NCI-H2171 (cell line): ENCODE measurements around the gene DLK1.

Source experiments
- DNase-seq: peaks from one replicate; lab custom pipeline; 2025; lab: John Stamatoyannopoulos, UW

DLK1 gene

DNA sequence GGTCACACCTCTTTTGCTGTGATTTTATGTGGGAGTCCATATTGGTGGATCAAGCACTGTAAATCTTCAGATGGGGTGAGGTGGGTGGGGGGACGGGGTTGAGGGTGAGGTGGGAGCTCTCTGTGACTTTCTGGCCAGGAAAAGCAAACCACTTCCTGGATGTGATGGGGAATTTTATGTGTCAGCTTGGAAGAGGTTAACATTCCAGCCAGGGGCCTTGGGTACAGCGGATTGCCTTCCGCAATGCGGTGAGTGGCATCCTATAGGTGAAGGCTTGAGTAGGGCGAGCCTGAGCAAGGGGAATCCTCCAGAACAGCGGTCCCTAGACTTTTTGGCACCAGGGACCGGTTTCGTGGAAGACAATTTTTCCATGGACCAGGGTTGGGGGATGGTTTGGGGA is 36.2 kb downstream of the DLK1 start:
- DNase-seq: no peak

- DNase-seq: no peak
Measured at GRCh38 chr14:100764471-100765115, 37.9 kb downstream of the DLK1 start.

DNA sequence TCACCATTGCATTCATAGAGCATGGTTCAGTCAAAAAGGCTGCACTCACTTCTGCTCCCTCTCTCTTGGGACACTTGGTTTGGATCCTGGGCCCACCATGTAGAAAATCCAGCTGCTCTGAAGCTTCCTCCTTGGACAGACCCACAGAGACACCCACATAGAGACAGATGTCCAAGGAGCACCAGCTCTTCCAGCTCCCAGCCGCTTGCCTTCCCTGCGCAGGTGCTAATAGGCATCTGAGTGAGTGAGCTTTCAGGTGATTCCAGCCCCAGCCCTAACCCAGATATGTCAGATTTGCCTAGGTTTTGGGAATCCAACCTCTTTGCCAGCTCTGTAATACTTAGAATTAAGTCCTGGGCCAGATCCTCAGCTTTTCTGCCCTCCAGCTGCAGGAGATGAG is 38.6 kb downstream of the DLK1 start:
- no peak for DNase-seq

- no peak for DNase-seq
Measured at GRCh38 chr14:100765991-100766390, 39.3 kb downstream of the DLK1 start.

DNA sequence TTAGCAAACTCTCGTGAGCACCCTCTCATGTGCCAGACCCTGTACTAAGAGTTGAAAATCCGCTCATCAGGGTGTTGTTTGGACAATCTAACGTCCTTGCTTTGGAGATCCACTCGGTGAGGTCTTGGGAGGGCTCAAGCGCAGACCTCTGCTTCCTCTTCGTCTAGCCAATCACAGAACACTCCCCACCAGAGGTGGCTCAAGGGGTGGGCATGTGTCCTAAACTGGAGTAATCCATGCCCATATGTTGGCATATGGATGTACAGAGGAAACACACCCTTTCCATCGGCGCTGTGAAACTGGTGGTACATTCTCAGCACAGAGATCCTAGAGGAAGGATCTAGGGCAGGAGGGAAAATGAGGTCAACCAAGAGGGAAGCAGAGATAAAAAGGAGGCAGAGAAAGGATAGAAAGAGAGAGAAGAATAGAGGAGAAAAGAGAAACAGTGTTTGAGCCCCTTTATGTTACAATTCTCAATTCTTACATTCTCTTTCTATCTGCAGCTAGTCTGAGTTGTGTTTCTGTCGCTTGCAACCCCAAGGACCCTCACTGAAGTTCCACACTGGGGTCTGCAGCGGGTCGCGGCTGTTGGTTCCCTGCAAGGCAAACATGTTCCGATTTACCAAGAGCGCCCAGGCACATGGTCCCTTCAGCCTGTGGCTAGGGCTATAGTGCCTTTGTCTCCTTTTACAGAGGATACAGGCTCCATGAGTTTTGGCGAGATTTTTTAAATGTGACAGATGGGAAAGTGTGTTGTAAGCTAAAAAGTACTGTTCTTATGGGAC is 40.5 kb downstream of the DLK1 start:
- DNase-seq: no peak

GRCh38 chr14:100767788-100768536 is 41.3 kb downstream of the DLK1 start:
- DNase-seq: no peak

- DNase-seq: no peak
Measured at GRCh38 chr14:100769035-100769939, 42.6 kb downstream of the DLK1 start.

- no peak for DNase-seq
Measured at GRCh38 chr14:100770046-100770445, 43.4 kb downstream of the DLK1 start.

- no peak for DNase-seq
Measured at GRCh38 chr14:100770605-100771120, 44.0 kb downstream of the DLK1 start.

GRCh38 chr14:100771121-100771800 is 44.6 kb downstream of the DLK1 start:
- DNase-seq: no peak

- DNase-seq: no peak
Measured at GRCh38 chr14:100772607-100773165, 46.0 kb downstream of the DLK1 start.

- no peak for DNase-seq
Measured at GRCh38 chr14:100773331-100774163, 46.9 kb downstream of the DLK1 start.

- DNase-seq: no peak
Measured at GRCh38 chr14:100774164-100774537, 47.5 kb downstream of the DLK1 start.

GRCh38 chr14:100775351-100775830 is 48.7 kb downstream of the DLK1 start:
- no peak for DNase-seq

- no peak for DNase-seq
Measured at GRCh38 chr14:100775831-100776591, 49.3 kb downstream of the DLK1 start.

- DNase-seq: no peak
Measured at GRCh38 chr14:100776681-100777365, 50.1 kb downstream of the DLK1 start.

DNA sequence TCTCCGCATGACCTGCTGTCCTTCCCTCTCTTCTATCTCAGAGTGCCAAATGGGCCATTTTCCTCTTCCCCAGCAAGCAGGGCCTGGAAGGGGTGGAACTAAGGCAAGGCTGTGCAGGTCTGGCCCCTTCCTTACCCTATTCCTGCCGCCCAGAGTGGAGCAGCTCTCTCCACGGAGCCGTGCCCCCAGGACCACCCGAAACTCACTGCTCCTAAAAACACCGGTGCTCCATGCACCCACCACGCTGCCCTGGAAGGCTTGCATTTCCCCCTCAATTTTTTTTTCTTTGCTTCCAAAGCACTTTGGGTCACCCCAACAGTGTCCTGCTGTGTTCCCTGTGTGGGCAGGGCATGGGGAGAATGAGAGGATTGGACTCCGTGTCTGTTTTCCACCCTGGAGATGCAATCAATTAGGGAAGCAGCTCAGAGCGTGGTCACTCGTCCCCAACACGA is 50.7 kb downstream of the DLK1 start:
- DNase-seq: no peak

DNA sequence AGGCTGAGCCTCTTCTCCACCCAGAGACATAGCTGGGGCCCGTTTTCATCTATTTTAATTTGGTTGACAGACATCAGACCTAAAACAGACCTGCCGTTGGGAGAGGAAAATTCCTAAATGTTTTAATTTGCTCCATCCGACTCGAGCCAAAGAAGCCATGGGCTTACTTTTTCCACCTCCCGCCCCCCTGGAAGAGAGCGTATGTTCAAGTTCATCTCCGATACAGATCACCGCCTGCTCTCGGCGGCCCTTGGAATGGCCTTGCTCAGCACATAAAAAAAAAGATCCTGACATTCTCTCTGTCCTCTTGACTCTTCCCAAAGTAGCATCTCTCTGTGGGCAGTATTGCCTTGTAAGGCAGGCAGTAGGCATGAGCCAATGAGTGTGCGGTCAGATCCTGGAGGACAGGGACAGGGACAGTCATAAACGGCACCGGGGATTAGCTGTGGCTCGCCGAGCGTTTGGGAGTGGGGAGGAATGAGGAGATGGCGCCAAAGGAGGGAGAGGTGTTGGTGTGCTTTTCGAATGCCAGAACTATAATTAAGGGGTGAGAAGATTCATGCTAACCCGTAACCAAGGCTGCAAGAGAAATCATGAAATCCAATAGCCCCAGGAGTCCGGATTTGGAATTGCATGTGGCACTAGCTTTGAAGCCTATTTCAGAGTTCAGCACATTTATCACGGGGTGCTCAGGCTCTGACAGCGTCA is 51.3 kb downstream of the DLK1 start:
- DNase-seq: no peak
